Suprapubic skin (tissue), 3 donors: ENCODE measurements around the gene RPS3.

Experiments
- POLR2AphosphoS5 ChIP-seq, 3 donors: sonication (generic); formaldehyde crosslinking; IDR thresholded peaks; one replicate each; pipeline ENCODE4 v1.6.1; 2017; ENCODE audit warnings: antibody characterized with exemption in 3 of 3
- TF ChIP-seq, protein P1 (sequence below), 2 donors: fragments of 200-600 bp in 1 of 2; fragments of 450-650 bp in 1 of 2; sonication (generic) in 1 of 2; IDR thresholded peaks; one replicate each; pipeline ENCODE4 v1.5.1; 2016 to 2019; ENCODE audit warnings: antibody characterized with exemption in 2 of 2, mild to moderate bottlenecking in 1 of 2, moderate library complexity in 1 of 2

DNA sequence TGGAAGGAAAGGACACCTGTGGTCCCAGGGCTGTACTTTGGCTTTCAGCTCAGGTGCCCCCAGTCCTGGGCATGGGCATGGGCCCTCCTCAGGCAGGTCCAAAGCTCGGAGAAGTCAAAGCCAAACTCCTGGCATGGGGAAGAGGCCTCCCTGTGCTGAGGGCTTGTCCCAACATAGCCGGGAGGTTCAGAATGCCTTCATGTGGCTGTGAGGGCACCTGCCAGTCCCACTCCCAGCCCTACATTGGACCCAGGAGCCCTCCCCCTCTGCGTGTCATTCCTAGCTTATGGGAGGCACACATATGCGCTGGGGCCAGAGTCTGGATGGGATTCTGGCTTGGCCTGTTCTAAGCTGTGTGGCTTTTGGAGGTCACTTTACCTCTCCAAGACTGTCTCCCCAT is 34.7 kb downstream of the RPS3 start:
- TF ChIP-seq, protein P1, sequence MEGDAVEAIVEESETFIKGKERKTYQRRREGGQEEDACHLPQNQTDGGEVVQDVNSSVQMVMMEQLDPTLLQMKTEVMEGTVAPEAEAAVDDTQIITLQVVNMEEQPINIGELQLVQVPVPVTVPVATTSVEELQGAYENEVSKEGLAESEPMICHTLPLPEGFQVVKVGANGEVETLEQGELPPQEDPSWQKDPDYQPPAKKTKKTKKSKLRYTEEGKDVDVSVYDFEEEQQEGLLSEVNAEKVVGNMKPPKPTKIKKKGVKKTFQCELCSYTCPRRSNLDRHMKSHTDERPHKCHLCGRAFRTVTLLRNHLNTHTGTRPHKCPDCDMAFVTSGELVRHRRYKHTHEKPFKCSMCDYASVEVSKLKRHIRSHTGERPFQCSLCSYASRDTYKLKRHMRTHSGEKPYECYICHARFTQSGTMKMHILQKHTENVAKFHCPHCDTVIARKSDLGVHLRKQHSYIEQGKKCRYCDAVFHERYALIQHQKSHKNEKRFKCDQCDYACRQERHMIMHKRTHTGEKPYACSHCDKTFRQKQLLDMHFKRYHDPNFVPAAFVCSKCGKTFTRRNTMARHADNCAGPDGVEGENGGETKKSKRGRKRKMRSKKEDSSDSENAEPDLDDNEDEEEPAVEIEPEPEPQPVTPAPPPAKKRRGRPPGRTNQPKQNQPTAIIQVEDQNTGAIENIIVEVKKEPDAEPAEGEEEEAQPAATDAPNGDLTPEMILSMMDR (IDR thresholded peaks at IDR 0.05) = no peak
- no peak for TF ChIP-seq POLR2AphosphoS5 (IDR thresholded peaks at IDR 0.05)
